ENCODE data around the gene ACTC1. TPM values are rescaled to one million over a fixed set of nuclear protein-coding genes. Genes with fewer than 3 reads are reported as not detected.
"Not testable (repeated sequence)": the region's sequence is repeated elsewhere in the genome, so short reads cannot be mapped to it uniquely, and the experiment has no call there.

ACTC1 gene
- total and polyA plus RNA-seq, 10 of the 15 experiments (the other 5 are each of a cell fraction or from before 2014, with no cell fraction given): 1.6 TPM; not detected in 9

GRCh38 chr15:34815836-34816235 lies 20.5 kb upstream of the ACTC1 start (continued):
- TF ChIP-seq IRF5 (IDR thresholded peaks at IDR 0.05; ENCODE audit: borderline replicate concordance) (no peak), FOXM1 (IDR thresholded peaks at IDR 0.05; ENCODE audit: low read depth, low read length) (no peak), SP1 (IDR thresholded peaks at IDR 0.05; ENCODE audit: low read depth, low read length) (no peak)

DNA sequence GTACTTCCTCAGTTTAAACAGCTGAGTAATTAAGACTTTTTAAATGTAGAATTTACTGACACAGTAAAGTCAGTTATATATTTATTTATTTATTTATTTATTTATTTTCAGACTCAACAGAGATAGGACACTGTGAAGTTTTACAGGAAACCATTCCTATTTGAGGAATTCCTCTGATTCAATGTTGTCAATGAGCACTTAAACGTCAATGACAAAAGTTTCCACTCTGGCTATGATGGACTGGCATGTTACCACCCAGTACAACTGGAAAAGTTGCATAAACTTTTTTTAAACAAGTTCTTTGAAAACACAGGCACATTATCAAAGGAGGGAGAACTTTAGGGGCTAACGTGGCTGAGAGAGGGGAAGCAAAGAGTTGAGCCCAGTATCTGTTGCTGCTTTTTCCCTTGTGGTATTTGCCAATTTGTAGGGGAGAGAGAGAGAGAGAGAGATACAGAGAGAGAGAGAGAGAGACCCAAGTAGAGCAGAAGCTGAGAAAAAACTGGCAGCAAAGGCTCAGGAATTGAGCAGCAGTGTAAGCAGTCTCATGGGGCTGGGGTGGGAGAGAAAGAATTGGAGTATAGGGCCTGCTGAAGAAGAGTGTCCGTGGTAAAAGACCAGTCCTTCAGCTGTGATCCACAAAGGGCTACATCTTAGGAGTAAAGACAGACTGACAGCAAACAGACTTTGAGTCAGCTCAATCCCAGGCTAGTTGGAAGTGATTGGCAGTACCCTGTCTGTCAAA lies 18.3 kb upstream of the ACTC1 start:
- BruUV-seq (replicated peaks): no TSS peak
- no peaks in the 10 kb centered on the region for H3K27me3 ChIP-seq (replicated peaks in 1 of 2; ENCODE audit: control insufficient read depth in 2 of 2, insufficient read depth in 2 of 2, low read length in 1 of 2)
- no peaks in the 10 kb centered on the region for H3K36me3 ChIP-seq (ENCODE audit: control insufficient read depth in 2 of 2, insufficient read depth in 2 of 2, low read length in 1 of 2)
- DNase-seq (ENCODE audit: low read depth, low spot score) (no peak), ATAC-seq (no peak), FAIRE-seq (no peak)
- CTCF ChIA-PET: interaction anchor here (0.6 kb wide), 1 partner anchor 751 kb away, joined by 4 read pairs; no protein-coding TSS in a partner anchor
- no peaks in the 10 kb centered on the region for H3K79me2 ChIP-seq (ENCODE audit: control insufficient read depth, insufficient read depth, low read length)
- 22% methylated on average over 3 of the region's 3 CpGs for WGBS (ENCODE audit: insufficient coverage, insufficient replicate concordance, low lambda C conversion rate, missing lambda C conversion rate)
- H3K4me1 ChIP-seq (ENCODE audit: control insufficient read depth, insufficient read depth, low read length): no peaks in the 10 kb centered on the region
- POLR2A ChIA-PET: no interaction called here
- in situ Hi-C loops (cut with MboI): loop anchor here (5.0 kb wide), 1 partner anchor 49 kb away; no protein-coding TSS in a partner anchor
- no peak overlapping the region for H3K4me3 ChIP-seq
- RAD21 ChIA-PET (ENCODE audit: unreplicated experiment): interaction anchor here (1.1 kb wide), 1 partner anchor 47 kb away, joined by 3 read pairs; no protein-coding TSS in a partner anchor
- intact Hi-C loops (cut with micrococcal nuclease; ENCODE audit: unreplicated experiment): no loop called here
- no peaks in the 10 kb centered on the region for H4K20me1 ChIP-seq (ENCODE audit: control insufficient read depth, insufficient read depth)
- H3K9me3 ChIP-seq (replicated peaks; ENCODE audit: control insufficient read depth, insufficient read depth, low read length): no peaks in the 10 kb centered on the region; the same call in 2 of the 3 replicates
- no peak overlapping the region for H3K4me2 ChIP-seq (ENCODE audit: control insufficient read depth, insufficient read depth)
- SMC1A ChIA-PET (ENCODE audit: uncharacterized antibody, unreplicated experiment): interaction anchor here (0.7 kb wide), 1 partner anchor 43 kb away, joined by 3 read pairs; no protein-coding TSS in a partner anchor
- H3K9ac ChIP-seq (ENCODE audit: control insufficient read depth, insufficient read depth, low read length): no peak overlapping the region
- H2AFZ ChIP-seq (ENCODE audit: control insufficient read depth, low read depth, low read length): no peak overlapping the region
- no peak overlapping the region for H3K27ac ChIP-seq (ENCODE audit: control insufficient read depth, insufficient read depth)
- TF ChIP-seq PAX8 (IDR thresholded peaks at IDR 0.05) (no peak), MLLT1 (IDR thresholded peaks at IDR 0.05) (no peak)

GRCh38 chr15:34812868-34813365 lies 17.6 kb upstream of the ACTC1 start:
- 43% methylated on average over 9 of the region's 9 CpGs for WGBS (ENCODE audit: insufficient coverage, insufficient replicate concordance, low lambda C conversion rate, missing lambda C conversion rate)
- in situ Hi-C loops (cut with MboI): loop anchor here (5.0 kb wide), 1 partner anchor 49 kb away; no protein-coding TSS in a partner anchor
- H4K20me1 ChIP-seq (ENCODE audit: control insufficient read depth, insufficient read depth); intact Hi-C loops (cut with micrococcal nuclease; ENCODE audit: unreplicated experiment); FAIRE-seq; ATAC-seq; H3K9ac ChIP-seq (ENCODE audit: control insufficient read depth, insufficient read depth, low read length); H3K79me2 ChIP-seq (ENCODE audit: control insufficient read depth, insufficient read depth, low read length); H3K4me2 ChIP-seq (ENCODE audit: control insufficient read depth, insufficient read depth); H3K27me3 ChIP-seq (replicated peaks in 1 of 2; ENCODE audit: control insufficient read depth in 2 of 2, insufficient read depth in 2 of 2, low read length in 1 of 2); H3K9me3 ChIP-seq (replicated peaks; ENCODE audit: control insufficient read depth, insufficient read depth, low read length); BruUV-seq (replicated peaks); H3K36me3 ChIP-seq (ENCODE audit: control insufficient read depth in 2 of 2, insufficient read depth in 2 of 2, low read length in 1 of 2); DNase-seq (ENCODE audit: low read depth, low spot score); H3K4me1 ChIP-seq (ENCODE audit: control insufficient read depth, insufficient read depth, low read length); CTCF ChIA-PET; H3K27ac ChIP-seq (ENCODE audit: control insufficient read depth, insufficient read depth); POLR2A ChIA-PET; SMC1A ChIA-PET (ENCODE audit: uncharacterized antibody, unreplicated experiment); H3K4me3 ChIP-seq; RAD21 ChIA-PET (ENCODE audit: unreplicated experiment): not testable (repeated sequence)
- 0 out of 2 replicates have a peak overlapping the region, but pooled peaks have one; percentile 7 for H2AFZ ChIP-seq (ENCODE audit: control insufficient read depth, low read depth, low read length)

Data from GM12878 (cell line).